ENCODE measurements around the gene ADRA2A. TPM values are rescaled to one million over a fixed set of nuclear protein-coding genes. Genes with fewer than 3 reads are reported as not detected.

Gene ADRA2A
- total RNA-seq, 2 donors from 2014 or later: 1.9 TPM; not detected in 1

GRCh38 chr10:111077785-111078504, 1.1 kb downstream of the ADRA2A start:
- ATAC-seq (peak; percentile 3), DNase-seq (no peak)
- Mint-ChIP-seq H3K27ac (no peak overlapping the region), H3K27me3 (peaks cover 66% of the 10 kb centered on the region), H3K36me3 (ENCODE audit: low read depth) (peaks cover 3% of the 10 kb centered on the region), H3K4me1 (peaks cover 15% of the 10 kb centered on the region), H3K4me3 (peak overlapping the region; percentile 88)
- H3K9me3 ChIP-seq (ENCODE audit: control insufficient read depth, low read length, poor library complexity, severe bottlenecking): no peaks in the 10 kb centered on the region

- H3K9me3 ChIP-seq (ENCODE audit: control insufficient read depth, low read length, poor library complexity, severe bottlenecking): no peaks in the 10 kb centered on the region
- Mint-ChIP-seq H3K4me1 (peaks cover 15% of the 10 kb centered on the region), H3K4me3 (peak overlapping the region; percentile 76), H3K27ac (no peak overlapping the region), H3K27me3 (peaks cover 64% of the 10 kb centered on the region), H3K36me3 (ENCODE audit: low read depth) (peaks cover 3% of the 10 kb centered on the region)
- no peak for DNase-seq
- no peak for ATAC-seq
Observed at GRCh38 chr10:111078505-111079185, 1.8 kb downstream of the ADRA2A start.

- Mint-ChIP-seq H3K4me3 (peak overlapping the region; percentile 76), H3K27me3 (peaks cover 58% of the 10 kb centered on the region), H3K27ac (no peak overlapping the region)
Observed at GRCh38 chr10:111079241-111079760, 2.5 kb downstream of the ADRA2A start.

GRCh38 chr10:111079781-111080180, 3.0 kb downstream of the ADRA2A start:
- peaks cover 53% of the 10 kb centered on the region for H3K27me3 Mint-ChIP-seq
- H3K4me3 Mint-ChIP-seq: peak overlapping the region; percentile 76
- DNase-seq (no peak), ATAC-seq (no peak)
- no peaks in the 10 kb centered on the region for H3K9me3 ChIP-seq (ENCODE audit: control insufficient read depth, low read length, poor library complexity, severe bottlenecking)
- H3K4me1 Mint-ChIP-seq: peaks cover 15% of the 10 kb centered on the region
- no peak overlapping the region for H3K27ac Mint-ChIP-seq
- H3K36me3 Mint-ChIP-seq (ENCODE audit: low read depth): peaks cover 3% of the 10 kb centered on the region

More at GRCh38 chr10:111079241-111079760, 2.5 kb downstream of the ADRA2A start:
- no peaks in the 10 kb centered on the region for H3K9me3 ChIP-seq (ENCODE audit: control insufficient read depth, low read length, poor library complexity, severe bottlenecking)
- DNase-seq: no peak
- Mint-ChIP-seq H3K4me1 (peaks cover 15% of the 10 kb centered on the region), H3K36me3 (ENCODE audit: low read depth) (peaks cover 3% of the 10 kb centered on the region)
- no peak for ATAC-seq

GRCh38 chr10:111080224-111080623, 3.4 kb downstream of the ADRA2A start:
- DNase-seq: no peak
- Mint-ChIP-seq H3K27ac (no peak overlapping the region), H3K36me3 (ENCODE audit: low read depth) (no peaks in the 10 kb centered on the region), H3K27me3 (peaks cover 48% of the 10 kb centered on the region), H3K4me3 (peak overlapping the region; percentile 76), H3K4me1 (peaks cover 13% of the 10 kb centered on the region)
- H3K9me3 ChIP-seq (ENCODE audit: control insufficient read depth, low read length, poor library complexity, severe bottlenecking): no peaks in the 10 kb centered on the region
- ATAC-seq: no peak

- Mint-ChIP-seq H3K4me1 (peaks cover 9% of the 10 kb centered on the region), H3K4me3 (no peak overlapping the region), H3K36me3 (ENCODE audit: low read depth) (no peaks in the 10 kb centered on the region), H3K27ac (no peak overlapping the region), H3K27me3 (peaks cover 45% of the 10 kb centered on the region)
- no peak for ATAC-seq
- no peak for DNase-seq
- no peaks in the 10 kb centered on the region for H3K9me3 ChIP-seq (ENCODE audit: control insufficient read depth, low read length, poor library complexity, severe bottlenecking)
Observed at GRCh38 chr10:111081595-111081994, 4.8 kb downstream of the ADRA2A start.

GRCh38 chr10:111082102-111082975, 5.5 kb downstream of the ADRA2A start:
- H3K4me1 Mint-ChIP-seq: peaks cover 9% of the 10 kb centered on the region
- DNase-seq: no peak
- peaks cover 51% of the 10 kb centered on the region for H3K27me3 Mint-ChIP-seq
- H3K4me3 Mint-ChIP-seq: no peak overlapping the region
- H3K27ac Mint-ChIP-seq: no peak overlapping the region
- no peaks in the 10 kb centered on the region for H3K36me3 Mint-ChIP-seq (ENCODE audit: low read depth)
- no peaks in the 10 kb centered on the region for H3K9me3 ChIP-seq (ENCODE audit: control insufficient read depth, low read length, poor library complexity, severe bottlenecking)
- ATAC-seq: no peak

GRCh38 chr10:111083222-111084095, 6.6 kb downstream of the ADRA2A start:
- no peaks in the 10 kb centered on the region for H3K36me3 Mint-ChIP-seq (ENCODE audit: low read depth)
- H3K4me3 Mint-ChIP-seq: no peak overlapping the region
- H3K4me1 Mint-ChIP-seq: peaks cover 2% of the 10 kb centered on the region
- H3K27ac Mint-ChIP-seq: no peak overlapping the region
- no peak for ATAC-seq
- no peak for DNase-seq
- H3K27me3 Mint-ChIP-seq: peaks cover 50% of the 10 kb centered on the region
- H3K9me3 ChIP-seq (ENCODE audit: control insufficient read depth, low read length, poor library complexity, severe bottlenecking): no peaks in the 10 kb centered on the region

- Mint-ChIP-seq H3K27me3 (peaks cover 55% of the 10 kb centered on the region), H3K4me3 (no peak overlapping the region), H3K36me3 (ENCODE audit: low read depth) (peaks cover 3% of the 10 kb centered on the region), H3K27ac (no peak overlapping the region), H3K4me1 (peaks cover 1% of the 10 kb centered on the region)
- ATAC-seq: no peak
- no peak for DNase-seq
- H3K9me3 ChIP-seq (ENCODE audit: control insufficient read depth, low read length, poor library complexity, severe bottlenecking): no peaks in the 10 kb centered on the region
Observed at GRCh38 chr10:111084366-111085255, 7.8 kb downstream of the ADRA2A start.

- DNase-seq (no peak), ATAC-seq (no peak)
- no peak overlapping the region for H3K27ac Mint-ChIP-seq
Observed at GRCh38 chr10:111085690-111086353, 9.0 kb downstream of the ADRA2A start.

GRCh38 chr10:111086574-111086973, 9.7 kb downstream of the ADRA2A start:
- Mint-ChIP-seq H3K4me3 (no peak overlapping the region), H3K27me3 (peaks cover 51% of the 10 kb centered on the region), H3K36me3 (ENCODE audit: low read depth) (peaks cover 3% of the 10 kb centered on the region), H3K4me1 (peaks cover 2% of the 10 kb centered on the region), H3K27ac (no peak overlapping the region)
- H3K9me3 ChIP-seq (ENCODE audit: control insufficient read depth, low read length, poor library complexity, severe bottlenecking): no peaks in the 10 kb centered on the region
- ATAC-seq (no peak), DNase-seq (no peak)

More at GRCh38 chr10:111085690-111086353, 9.0 kb downstream of the ADRA2A start:
- Mint-ChIP-seq H3K27me3 (peaks cover 49% of the 10 kb centered on the region), H3K4me3 (no peak overlapping the region), H3K4me1 (peaks cover 2% of the 10 kb centered on the region), H3K36me3 (ENCODE audit: low read depth) (peaks cover 3% of the 10 kb centered on the region)
- no peaks in the 10 kb centered on the region for H3K9me3 ChIP-seq (ENCODE audit: control insufficient read depth, low read length, poor library complexity, severe bottlenecking)

All from T-helper 17 cell (primary cell).